C1 segment of cervical spinal cord (tissue), 14 donors: ENCODE results near the gene HMGCS2.
A peak's percentile ranks its signal among the peaks of the same experiment; 100 is the strongest.
"Not testable (repeated sequence)": the region's sequence is repeated elsewhere in the genome, so short reads cannot be mapped to it uniquely, and the experiment has no call there.

Experiments used
- DNase-seq, 14 donors: peaks; one replicate each; lab custom pipeline; 2025; lab: John Stamatoyannopoulos, UW

Gene HMGCS2

DNA sequence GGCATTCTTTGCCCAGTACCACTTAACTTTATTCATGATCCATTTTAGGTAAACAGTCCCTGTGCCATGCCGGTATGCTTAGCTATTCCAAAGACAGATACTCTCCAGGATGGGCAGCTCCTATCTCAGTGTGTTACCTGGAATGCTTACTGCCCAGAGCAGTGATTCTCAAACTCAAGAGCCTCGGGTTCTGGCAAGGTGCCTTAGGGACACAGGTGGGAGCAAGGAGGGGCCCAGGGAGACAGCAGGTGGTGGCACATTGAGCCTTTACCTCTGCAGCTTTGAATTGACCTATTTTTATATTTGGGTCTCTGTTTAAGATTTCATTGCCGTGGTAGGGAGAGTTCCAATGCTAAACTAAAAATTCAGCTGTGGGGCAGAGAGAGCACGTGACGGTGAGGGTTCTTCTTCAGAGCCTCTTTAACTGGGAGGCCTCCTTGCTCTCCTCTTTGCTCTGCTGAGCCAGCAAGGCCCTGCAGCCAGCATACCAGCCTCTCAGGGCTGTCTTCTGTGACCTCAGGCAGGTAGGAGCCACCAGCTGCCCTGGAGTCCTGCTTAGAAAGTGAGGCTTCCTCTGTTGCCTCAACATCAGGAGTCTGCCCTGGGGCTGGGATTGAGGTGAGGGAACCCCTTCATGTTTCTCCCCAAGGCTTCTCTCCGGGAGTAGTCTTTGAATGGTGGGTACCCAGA lies 36.8 kb downstream of the HMGCS2 start:
- peak in 1 of 14 donors; percentile 54 for DNase-seq

DNA sequence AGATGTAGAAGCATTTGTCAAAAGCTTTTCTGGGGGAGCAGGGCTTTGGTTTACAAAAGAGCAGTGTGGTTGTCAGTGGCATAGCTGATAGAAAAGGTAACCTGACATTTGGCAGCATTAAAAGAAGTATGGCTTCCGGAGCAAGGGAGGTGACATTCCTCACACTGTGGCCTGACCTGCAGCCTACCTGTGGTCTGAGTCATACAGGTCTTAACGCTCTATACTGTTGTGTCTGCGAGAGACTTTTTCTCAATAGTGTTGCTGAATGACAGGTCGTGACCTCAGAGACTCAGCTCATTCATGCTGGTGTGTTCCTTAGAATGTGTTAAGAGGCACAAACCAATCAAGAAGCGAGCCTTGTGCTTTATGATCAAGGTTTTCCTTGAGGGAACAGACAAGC lies 37.6 kb downstream of the HMGCS2 start:
- no peak for DNase-seq

DNA sequence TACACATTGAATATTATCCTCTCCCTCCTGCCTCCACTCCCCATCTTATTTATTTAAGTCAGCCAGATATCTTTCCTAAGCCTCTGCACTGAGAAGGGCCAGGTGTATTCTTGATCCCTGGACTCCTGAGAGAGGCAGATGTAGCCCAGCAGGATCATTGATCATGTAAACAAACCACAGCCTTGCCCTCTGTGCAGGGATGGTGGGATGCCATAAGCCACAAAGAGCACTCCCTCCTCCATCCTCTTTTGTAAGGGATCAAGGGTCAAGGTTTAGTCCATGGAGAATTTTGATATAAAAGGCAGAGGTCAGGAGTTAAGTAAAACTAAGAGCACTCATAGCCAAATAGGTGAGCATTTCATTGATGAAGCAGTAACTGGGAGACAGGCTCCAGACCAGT lies 39.7 kb downstream of the HMGCS2 start:
- DNase-seq, result no peak

DNA sequence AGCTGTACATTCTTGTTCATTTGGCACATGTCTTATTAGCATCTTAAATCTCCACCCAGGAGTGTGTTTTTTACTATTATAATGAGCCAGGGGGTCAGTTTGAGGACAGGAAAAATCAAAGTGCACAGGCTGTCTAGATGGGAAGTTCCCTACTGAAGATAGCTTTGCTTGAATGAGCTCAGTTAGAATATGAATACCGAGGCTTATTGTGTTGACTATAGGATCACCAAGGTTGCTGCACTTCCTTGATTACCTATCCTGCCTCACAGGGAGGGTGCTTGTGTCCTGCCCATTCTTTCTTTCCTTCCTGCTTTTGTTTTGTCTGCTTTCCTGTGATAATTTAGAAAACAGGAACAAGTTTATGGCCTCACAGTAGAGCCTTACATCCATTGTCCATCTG lies 40.7 kb downstream of the HMGCS2 start:
- DNase-seq, result no peak

DNA sequence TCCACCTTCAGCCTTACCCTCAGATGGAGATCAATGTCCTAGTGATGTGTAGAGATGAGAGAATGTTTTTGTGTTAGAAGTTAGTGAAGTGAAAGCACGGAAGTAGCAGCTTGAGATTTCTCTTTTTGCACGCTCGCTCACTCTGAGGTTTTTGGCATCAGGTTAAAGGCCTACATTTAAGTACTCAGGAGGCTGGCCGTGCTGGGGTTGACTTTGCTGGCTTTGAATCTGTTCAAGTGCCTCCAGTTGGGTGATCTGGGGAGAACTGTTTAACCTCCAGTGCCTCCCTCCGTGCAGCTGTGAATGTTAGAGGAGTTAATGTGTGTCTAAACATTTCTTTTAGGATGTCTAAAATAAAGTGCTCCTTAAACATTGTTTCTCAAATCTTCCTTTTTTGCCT lies 43.1 kb downstream of the HMGCS2 start:
- no peak for DNase-seq

DNA sequence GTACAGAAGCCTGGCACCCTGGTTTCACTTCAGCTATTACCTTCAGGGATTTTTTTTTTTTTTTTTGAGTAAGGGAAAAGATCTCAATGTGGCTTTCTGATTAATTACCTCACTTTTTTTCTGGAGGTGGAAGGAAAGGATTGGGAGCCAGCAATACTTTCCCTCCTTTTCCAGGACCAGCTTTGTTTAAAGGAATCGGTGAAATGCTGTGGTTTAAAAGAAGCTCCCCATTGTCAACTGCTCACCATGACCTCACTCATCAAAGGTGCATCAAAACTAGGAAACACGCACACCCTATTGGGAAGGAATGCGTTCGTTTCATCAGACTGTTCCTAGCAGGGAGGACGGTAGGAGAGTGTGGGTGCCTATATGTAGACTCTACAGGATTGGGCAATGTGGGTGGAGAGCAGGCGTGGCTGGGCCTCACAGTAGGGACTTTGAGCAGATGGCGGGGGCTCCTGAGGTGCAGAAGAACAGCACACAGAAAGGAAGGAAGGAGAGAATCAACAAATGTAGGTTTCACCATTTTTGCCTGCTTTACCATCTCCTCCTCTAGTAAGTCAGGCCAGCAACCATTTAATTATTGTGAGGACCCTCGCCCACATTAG lies 44.0 kb downstream of the HMGCS2 start:
- DNase-seq, result no peak

DNA sequence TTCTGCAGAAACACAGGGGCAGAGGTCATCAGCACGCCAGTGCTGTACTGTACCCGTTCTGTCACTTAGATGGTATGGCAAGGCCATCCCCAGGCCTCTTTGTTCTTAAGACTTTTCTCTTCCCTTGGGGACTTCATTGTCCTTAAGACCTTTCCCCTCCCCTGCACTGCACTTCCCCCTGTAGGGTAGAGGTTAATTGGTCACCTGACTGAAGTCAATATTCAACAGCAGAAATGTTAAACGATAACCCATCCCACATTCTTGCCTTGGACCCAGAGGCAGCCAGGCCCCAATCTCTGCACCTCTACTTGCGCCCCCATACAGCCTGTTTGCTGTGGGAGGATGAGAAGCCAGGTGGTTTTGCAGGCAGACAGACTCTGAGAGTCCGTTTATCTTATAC lies 46.8 kb downstream of the HMGCS2 start:
- DNase-seq, result no peak

DNA sequence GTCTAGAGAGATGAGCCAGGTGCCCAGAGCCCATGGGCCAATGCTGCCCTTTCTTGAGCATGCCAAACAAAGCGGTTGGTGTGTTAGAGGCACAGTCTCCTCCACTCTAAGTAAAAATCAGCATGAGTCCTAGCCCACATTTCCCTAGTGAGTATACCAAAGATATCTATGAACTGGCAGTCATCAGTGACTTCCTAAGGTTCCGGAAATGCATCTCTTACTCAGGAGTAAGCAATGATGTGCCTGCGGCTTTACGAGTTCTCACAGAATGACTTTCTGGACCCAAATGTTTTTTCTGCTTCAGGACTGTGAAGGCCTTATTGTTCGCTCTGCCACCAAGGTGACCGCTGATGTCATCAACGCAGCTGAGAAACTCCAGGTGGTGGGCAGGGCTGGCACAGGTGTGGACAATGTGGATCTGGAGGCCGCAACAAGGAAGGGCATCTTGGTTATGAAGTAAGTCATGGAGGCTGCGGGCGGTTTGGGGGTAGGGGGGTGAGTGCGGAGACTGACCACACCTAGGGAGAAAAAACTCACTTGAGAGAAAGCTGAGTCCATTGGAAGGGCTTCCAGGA lies 47.8 kb downstream of the HMGCS2 start:
- DNase-seq, result no peak

DNA sequence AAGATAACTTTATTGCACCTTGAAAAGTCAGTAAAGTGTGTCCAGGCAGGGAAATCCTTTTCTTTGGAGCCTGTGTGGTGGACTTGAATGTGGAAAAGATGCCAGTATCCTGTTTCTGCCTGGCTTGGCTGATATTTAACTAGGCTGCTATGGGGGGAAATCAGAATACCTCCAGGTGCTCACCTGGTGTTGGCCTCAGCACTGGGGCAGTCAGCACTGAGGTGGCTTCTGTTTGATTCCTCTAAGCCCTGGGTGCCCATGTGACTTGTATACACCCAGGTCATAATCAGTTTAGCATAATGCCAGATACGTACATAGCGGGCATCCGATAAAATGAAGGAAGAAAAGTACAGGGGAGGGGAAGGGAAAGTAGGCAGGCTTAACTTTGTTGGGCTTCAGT lies 49.7 kb downstream of the HMGCS2 start:
- DNase-seq, result no peak

DNA sequence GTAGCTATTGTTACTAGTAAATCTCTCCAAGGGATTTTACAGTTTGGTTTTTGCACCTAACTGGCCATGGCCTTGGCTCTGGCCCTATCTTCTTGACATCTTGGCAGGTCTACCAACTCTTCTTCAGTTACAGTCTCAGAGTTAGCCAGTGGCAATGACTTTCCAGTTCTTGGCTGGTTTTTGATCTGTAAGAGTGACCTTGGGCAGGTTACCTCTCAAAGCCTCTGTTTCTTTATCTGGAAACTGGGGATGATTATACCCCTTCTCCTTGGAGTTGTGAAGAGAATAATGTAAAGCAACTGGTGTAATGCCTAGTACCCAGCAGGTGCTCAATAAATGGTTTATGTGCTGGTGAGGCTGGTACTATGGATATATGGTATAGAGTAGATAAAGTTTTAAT lies 50.3 kb downstream of the HMGCS2 start:
- DNase-seq, result no peak

DNA sequence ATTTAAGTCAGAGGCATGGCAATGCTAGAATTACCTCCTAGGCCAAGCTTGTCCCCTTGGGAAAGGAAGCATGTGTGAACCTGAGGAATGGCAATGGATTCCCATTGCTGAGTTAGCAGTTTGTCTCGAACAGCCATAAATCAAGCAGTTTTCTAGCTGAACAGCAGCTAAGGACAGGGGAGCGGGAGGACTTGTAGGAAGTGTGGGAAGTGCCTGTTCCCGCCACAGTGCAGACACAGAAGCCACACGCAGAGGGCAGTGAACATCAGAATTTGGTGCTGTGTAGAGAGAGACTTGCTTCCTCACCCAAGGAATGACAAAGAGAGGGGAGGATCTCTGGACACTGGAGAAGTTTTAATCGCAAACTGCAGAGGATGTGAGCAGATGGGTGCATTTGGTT lies 53.2 kb downstream of the HMGCS2 start:
- peak in 8 of 14 donors; percentile 2 to 41 (median 27) for DNase-seq

DNA sequence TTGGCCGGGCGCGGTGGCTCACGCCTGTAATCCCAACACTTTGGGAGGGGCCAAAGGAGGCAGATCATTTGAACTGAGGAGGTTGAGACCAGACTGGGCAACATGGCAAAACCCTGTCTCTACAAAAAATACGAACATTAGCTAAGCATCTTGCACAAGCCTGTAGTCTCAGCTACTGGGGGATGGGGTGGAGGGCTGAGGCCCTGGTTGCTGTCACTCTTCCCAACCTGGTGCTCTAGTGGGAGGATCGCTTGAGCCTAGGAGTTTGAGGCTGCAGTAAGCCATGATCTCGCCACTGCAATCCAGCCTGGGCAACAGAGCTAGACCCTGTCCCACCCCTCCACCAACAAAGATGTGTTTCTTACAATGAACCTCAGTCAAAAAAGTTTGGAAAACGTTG lies 54.1 kb downstream of the HMGCS2 start:
- peak in 2 of 14 donors; percentile 15 to 29 for DNase-seq

DNA sequence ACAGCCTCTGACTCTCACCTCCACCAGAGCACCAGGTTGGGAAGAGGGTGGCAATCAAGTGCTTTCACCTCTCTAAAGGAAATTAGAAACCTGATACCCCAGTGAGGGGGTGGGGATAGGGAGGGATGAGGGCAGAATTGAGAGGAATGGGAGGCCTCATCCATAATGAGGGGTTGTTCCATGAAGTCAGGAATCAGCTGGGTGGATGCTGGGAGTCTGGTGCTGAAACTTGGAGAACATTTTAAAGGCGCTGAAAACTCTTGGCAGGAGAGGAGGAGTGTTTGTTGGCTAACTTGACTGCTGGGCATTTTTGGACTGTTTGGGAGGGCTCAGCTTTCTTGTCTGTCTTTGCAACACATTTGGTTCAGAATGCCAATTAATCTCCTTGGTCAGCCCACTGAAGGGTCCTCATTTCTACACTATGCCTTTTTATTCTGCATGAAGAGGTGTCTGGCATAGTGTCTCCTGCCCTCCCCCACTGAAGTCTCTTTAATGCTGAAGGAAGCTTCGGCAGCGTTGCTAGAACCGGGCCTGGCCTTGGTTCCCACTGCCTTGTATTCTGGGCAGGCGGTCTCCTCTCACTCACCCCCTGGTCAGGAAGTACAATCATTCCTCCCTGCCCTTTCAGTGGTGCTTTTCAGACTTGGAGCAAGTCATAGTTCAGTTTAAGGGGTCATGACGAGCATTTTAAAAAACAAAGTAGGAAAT lies 54.8 kb downstream of the HMGCS2 start:
- DNase-seq, result peak in 8 of 14 donors; percentile 17 to 72 (median 54)

DNA sequence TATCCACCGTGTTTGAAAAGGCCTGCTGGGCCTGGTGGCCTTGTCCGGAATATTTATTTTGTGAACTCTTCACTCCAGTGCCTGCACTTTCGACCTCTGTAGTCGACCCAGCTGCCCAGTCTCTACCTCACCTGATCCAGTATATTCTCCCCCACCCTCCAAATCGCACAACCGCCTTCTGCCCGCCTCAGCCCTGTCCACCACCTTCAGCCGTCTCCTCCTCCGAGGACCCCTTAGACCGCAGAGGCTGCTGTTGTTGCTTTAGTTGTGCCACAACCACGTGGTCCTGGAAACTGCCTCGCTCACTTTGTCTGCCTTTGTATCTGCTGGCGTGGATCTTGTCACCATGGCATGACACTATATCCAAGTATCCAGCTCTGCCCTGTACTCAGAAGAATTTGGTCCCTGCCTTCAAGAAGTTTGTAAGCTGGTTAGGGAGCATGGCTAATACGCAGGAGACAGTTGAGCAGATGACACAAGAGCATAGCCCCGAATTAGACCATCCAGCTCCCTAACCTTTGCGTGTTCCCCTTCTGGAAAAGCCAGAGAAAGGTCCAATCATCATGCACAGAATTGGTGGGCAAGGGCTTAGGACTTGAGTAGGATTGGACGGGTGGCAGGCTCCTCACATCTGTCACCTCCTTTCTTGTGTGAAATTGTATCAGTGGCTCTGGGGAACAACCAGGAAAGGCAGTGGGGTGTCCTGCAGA lies 55.5 kb downstream of the HMGCS2 start:
- peak in 10 of 14 donors; percentile 38 to 72 (median 56) for DNase-seq

DNA sequence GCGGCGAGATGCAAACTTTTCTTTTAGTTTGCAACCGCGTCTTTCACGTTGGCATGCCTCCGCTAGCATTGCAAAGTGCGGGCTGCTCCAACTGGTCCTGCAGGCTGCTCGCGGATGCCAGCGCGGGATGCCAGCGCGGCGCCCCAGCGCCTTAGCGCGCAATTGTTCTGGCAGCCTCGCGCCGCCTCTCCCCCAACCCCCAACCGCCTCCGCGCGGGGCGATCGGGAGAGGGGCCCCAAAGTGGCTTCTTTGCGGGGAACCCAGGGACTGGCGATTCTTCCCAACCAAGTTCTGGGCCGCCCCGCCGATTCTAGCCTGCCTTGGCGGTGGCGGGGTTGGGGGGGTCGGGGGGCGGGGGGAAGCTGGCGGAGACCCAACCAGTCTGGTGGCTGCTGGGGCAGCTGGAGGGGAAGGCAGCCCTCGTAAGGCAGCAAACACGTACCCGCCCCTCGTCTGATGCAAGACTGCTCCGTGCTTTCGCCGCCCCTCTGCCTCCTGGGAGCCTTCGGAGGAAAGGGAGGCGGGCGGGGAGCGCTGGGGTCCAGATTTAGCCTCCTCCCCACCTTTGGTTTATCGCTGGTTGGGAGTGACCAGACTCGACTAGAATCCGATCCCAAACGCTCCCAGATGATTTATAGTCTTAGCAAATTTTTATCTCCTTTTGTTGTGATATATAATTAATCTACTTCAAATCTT lies 56.2 kb downstream of the HMGCS2 start:
- DNase-seq, result peak in 11 of 14 donors; percentile 37 to 89 (median 72)

DNA sequence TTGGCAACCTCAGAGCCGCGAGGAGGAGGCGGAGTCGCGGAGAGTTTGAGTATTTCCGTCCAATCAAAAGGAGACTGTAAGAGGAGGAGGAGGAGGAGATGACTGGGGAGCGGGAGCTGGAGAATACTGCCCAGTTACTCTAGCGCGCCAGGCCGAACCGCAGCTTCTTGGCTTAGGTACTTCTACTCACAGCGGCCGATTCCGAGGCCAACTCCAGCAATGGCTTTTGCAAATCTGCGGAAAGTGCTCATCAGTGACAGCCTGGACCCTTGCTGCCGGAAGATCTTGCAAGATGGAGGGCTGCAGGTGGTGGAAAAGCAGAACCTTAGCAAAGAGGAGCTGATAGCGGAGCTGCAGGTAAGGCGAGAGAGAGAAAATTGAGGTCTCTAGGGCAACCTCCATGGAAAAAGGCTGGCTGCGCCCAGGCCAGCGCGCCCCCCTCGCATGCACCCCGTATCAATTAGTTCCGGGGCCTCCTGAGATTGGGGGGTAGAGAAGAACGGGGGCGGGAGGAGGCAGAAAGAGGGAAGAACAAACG lies 56.8 kb downstream of the HMGCS2 start, which contains the start of gene PHGDH:
PHGDH (plus strand) TSS at position 131 of the 538 bp plus-strand sequence; CDS start at position 220, 89 bp downstream.
- DNase-seq, result peak in 10 of 14 donors; percentile 19 to 78 (median 54)

DNA sequence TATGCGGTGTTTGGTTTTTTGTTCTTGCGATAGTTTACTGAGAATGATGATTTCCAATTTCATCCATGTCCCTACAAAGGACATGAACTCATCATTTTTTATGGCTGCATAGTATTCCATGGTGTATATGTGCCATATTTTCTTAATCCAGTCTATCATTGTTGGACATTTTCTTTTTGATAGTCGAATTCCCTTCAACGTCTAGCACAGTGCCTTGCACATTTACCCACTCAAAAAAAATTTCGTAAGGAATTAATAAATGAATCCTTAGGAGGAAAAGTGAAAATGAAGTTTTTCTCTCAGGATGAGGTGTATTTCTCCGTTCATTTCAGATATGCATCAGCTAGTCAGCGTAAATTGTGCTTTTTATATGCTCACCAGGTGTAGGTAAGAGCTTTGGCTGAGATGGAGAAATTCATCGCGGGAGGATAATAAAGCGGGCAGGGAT lies 57.3 kb downstream of the HMGCS2 start:
- DNase-seq, result not testable (repeated sequence)

DNA sequence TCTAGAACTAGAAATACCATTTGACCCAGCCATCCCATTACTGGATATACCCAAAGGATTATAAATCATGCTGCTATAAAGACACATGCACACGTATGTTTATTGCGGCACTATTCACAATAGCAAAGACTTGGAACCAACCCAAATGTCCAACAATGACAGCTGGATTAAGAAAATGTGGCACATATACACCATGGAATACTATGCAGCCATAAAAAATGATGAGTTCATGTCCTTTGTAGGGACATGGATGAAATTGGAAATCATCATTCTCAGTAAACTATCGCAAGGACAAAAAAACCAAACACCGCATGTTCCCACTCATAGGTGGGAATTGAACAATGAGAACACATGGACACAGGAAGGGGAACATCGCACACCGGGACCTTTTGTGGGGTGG lies 62.1 kb downstream of the HMGCS2 start:
- DNase-seq, result not testable (repeated sequence)

DNA sequence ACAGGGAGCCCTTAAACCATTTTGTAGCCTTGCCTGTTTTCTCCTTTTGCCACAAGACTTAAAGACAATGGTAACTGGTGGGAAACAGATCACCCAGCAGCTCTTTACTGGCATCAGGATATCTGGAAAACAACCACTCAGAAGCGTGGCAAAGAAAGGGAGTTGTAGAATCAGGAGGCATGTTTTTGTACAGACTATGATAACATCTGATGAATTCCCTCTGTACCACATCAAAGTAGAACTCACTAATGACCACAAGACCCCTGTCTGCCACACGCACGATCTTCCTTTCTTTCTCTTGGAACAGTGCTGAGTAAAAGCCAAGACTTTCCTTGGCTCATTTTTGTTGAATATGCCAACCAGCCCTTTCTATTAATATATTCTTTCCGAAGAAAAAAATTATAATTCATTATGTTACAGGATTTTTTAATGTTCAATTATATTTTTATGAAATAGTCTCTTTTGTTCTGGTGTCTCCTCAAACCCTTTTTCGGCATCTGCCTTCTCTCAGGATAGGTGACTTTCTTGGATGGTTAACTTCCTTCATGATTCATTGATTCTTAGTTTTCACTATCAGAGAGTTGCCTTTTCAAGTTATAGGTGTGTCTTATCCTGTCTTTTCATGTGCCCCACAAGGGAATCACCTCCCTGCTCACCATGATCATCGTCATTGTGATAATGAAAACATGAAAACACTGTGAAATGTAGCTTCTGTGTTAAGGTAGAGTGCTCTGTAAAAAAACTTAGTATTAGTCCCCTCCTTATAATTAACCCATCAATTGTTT lies 64.8 kb downstream of the HMGCS2 start:
- DNase-seq, result no peak

DNA sequence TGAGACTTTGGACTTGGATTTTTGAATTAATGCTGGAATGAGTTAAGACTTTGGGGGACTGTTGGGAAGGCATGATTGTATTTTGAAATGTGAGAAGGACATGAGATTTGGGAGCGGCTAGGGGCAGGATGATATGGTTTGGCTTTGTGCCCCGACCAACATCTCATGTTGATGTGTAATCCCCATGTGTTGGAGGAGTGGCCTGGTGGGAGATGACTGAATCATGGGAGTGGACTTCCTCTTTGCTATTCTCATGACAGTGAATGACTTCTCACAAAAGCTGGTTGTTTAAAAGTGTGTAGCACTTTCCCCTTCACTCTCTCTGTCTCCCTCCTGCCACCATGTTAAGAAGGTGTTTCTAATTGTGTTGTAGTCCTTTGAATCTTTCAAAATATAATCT lies 66.3 kb downstream of the HMGCS2 start:
- no peak for DNase-seq
